Measurements from ENCODE around the gene ZNF775. TPM values are rescaled to one million over a fixed set of nuclear protein-coding genes. Genes with fewer than 3 reads are reported as not detected.
A peak's percentile ranks its signal among the peaks of the same experiment; 100 is the strongest.

ZNF775 gene
- total and polyA plus RNA-seq, 2 of the 13 experiments (the other 11 are each of a cell fraction or from before 2014, with no cell fraction given) = 3.1 to 3.2 TPM

GRCh38 chr7:150415161-150416153 is 36.3 kb downstream of the ZNF775 start (continued):
- TF ChIP-seq SRSF1 (optimal IDR thresholded peaks at IDR 0.05; ENCODE audit: low read depth, low read length) = no peak
- no peak for TF ChIP-seq NCOA5 (CRISPR knock-in tag; IDR thresholded peaks at IDR 0.05)
- TF ChIP-seq RXRA (CRISPR knock-in tag; IDR thresholded peaks at IDR 0.05) = peak; percentile 93; the same call in 1 of the 2 replicates
- TF ChIP-seq EHMT2 (IDR thresholded peaks at IDR 0.05; ENCODE audit: borderline replicate concordance, low read depth, low read length) = no peak
- no peak for TF ChIP-seq ZC3H4 (CRISPR knock-in tag; IDR thresholded peaks at IDR 0.05; ENCODE audit: borderline replicate concordance)
- TF ChIP-seq, protein P1, sequence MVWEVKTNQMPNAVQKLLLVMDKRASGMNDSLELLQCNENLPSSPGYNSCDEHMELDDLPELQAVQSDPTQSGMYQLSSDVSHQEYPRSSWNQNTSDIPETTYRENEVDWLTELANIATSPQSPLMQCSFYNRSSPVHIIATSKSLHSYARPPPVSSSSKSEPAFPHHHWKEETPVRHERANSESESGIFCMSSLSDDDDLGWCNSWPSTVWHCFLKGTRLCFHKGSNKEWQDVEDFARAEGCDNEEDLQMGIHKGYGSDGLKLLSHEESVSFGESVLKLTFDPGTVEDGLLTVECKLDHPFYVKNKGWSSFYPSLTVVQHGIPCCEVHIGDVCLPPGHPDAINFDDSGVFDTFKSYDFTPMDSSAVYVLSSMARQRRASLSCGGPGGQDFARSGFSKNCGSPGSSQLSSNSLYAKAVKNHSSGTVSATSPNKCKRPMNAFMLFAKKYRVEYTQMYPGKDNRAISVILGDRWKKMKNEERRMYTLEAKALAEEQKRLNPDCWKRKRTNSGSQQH (CRISPR knock-in tag; IDR thresholded peaks at IDR 0.05; ENCODE audit: low read depth) = no peak
- TF ChIP-seq ERF (CRISPR knock-in tag; IDR thresholded peaks at IDR 0.05) = peak; percentile 86; the same call in 1 of the 2 replicates
- TF ChIP-seq ZNF207 (IDR thresholded peaks at IDR 0.05; ENCODE audit: borderline replicate concordance) = no peak
- no peak for TF ChIP-seq RFX3 (CRISPR knock-in tag; IDR thresholded peaks at IDR 0.05)
- TF ChIP-seq ZNF737 (CRISPR knock-in tag; IDR thresholded peaks at IDR 0.05; ENCODE audit: borderline replicate concordance) = no peak
- TF ChIP-seq, protein P2, sequence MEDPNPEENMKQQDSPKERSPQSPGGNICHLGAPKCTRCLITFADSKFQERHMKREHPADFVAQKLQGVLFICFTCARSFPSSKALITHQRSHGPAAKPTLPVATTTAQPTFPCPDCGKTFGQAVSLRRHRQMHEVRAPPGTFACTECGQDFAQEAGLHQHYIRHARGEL (CRISPR knock-in tag; IDR thresholded peaks at IDR 0.05) = no peak
- no peak for TF ChIP-seq SNAI1 (CRISPR knock-in tag; IDR thresholded peaks at IDR 0.05; ENCODE audit: borderline replicate concordance)
- TF ChIP-seq ZNF350 (CRISPR knock-in tag; IDR thresholded peaks at IDR 0.05; ENCODE audit: borderline replicate concordance, low read depth) = peak; percentile 89; the same call in 1 of the 2 replicates
- peak; percentile 48 for TF ChIP-seq ZNF619 (CRISPR knock-in tag; IDR thresholded peaks at IDR 0.05)
- TF ChIP-seq NFATC3 (CRISPR knock-in tag; IDR thresholded peaks at IDR 0.05) = no peak
- no peak for TF ChIP-seq PHB2 (IDR thresholded peaks at IDR 0.05; ENCODE audit: partially characterized antibody)
- TF ChIP-seq ZSCAN20 (CRISPR knock-in tag; IDR thresholded peaks at IDR 0.05; ENCODE audit: borderline replicate concordance) = no peak
- no peak for TF ChIP-seq DNMT1 (CRISPR knock-in tag; IDR thresholded peaks at IDR 0.05)
- TF ChIP-seq CBFB (CRISPR knock-in tag; IDR thresholded peaks at IDR 0.05) = 0 out of 2 replicates have a peak, but pooled peaks have one; percentile 24
- no peak for TF ChIP-seq SMC3 (IDR thresholded peaks at IDR 0.05; ENCODE audit: low read length)
- no peak for TF ChIP-seq NFRKB (IDR thresholded peaks at IDR 0.05)
- TF ChIP-seq, protein P3, sequence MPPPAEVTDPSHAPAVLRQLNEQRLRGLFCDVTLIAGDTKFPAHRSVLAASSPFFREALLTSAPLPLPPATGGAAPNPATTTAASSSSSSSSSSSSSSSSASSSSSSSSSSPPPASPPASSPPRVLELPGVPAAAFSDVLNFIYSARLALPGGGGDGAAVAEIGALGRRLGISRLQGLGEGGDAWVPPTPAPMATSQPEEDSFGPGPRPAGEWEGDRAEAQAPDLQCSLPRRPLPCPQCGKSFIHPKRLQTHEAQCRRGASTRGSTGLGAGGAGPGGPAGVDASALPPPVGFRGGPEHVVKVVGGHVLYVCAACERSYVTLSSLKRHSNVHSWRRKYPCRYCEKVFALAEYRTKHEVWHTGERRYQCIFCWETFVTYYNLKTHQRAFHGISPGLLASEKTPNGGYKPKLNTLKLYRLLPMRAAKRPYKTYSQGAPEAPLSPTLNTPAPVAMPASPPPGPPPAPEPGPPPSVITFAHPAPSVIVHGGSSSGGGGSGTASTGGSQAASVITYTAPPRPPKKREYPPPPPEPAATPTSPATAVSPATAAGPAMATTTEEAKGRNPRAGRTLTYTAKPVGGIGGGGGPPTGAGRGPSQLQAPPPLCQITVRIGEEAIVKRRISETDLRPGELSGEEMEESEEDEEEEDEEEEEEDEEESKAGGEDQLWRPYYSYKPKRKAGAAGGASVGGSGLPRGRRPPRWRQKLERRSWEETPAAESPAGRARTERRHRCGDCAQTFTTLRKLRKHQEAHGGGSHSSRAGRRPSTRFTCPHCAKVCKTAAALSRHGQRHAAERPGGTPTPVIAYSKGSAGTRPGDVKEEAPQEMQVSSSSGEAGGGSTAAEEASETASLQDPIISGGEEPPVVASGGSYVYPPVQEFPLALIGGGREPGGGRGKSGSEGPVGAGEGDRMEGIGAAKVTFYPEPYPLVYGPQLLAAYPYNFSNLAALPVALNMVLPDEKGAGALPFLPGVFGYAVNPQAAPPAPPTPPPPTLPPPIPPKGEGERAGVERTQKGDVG (CRISPR knock-in tag; IDR thresholded peaks at IDR 0.05; ENCODE audit: borderline replicate concordance) = 0 out of 2 replicates have a peak, but pooled peaks have one; percentile 73
- TF ChIP-seq CHD2 (IDR thresholded peaks at IDR 0.05; ENCODE audit: low read depth, low read length) = no peak
- TF ChIP-seq FOXP1 (IDR thresholded peaks at IDR 0.05) = no peak
- TF ChIP-seq FOXP1 (CRISPR knock-in tag; IDR thresholded peaks at IDR 0.05) = peak; percentile 91
- TF ChIP-seq E2F5 (CRISPR knock-in tag; conservative IDR thresholded peaks at IDR 0.05) = no peak
